Heart left ventricle (tissue), 13 donors: ENCODE results near the gene THSD4.

Experiments
- CTCF ChIP-seq, 12 donors: fragments of 200-600 bp; sonication (generic) in 4 of 12; IDR thresholded peaks; one replicate each; pipeline versions ENCODE4 v1.5.0 to v1.8.0; 2018 to 2022; ENCODE audit warnings: antibody characterized with exemption in 12 of 12, mild to moderate bottlenecking in 5 of 12
- POLR2A ChIP-seq, 2 donors: fragments of 450-650 bp; IDR thresholded peaks; one replicate each; pipeline ENCODE4 v1.6.1; 2017; ENCODE audit warnings: antibody characterized with exemption in 2 of 2, mild to moderate bottlenecking in 2 of 2, moderate library complexity in 2 of 2
- donor health status: ischemic (EF 13 %, LVEDD 7.1; RV severe dilation, severe dysfunction).
- donor health status: DM: no; HTN: yes; CAD: no.
- donor health status: DM: no; HTN: no; CAD: no.
- donor health status: ischemic (EF 25% LVEDD 6.9; RV normal size, moderate dysfunction).
- donor health status: ischemic (EF 25% LVEDD 5.7; RV mildly dilated, moderate dysfunction).
- donor health status: ischemic (EF 35%, LVEDD 5.7; RV mildly dilated, moderate dysfunction).
- donor health status: nonischemic (EF 11% LVEDD 7.7; RV severe dilation, severe dysfunction).
- donor health status: DM: yes; HTN: yes; CAD: no.
- donor health status: PGD.
- donor health status: ischemic (EF 29% LVEDD 5.4; RV normal size, mild dysfunction).
- donor health status: nonischemic (EF 23%, LVEDD 6.1; RV moderate dilation, normal function).

GRCh38 chr15:71654720-71655174 is 539.5 kb downstream of the THSD4 start:
- no peak for TF ChIP-seq CTCF (IDR thresholded peaks at IDR 0.05)
- TF ChIP-seq POLR2A (IDR thresholded peaks at IDR 0.05) = no peak
